ENCODE measurements around the gene CRNKL1. TPM values are rescaled to one million over a fixed set of nuclear protein-coding genes. Genes with fewer than 3 reads are reported as not detected.

Gene CRNKL1
- total RNA-seq, 4 donors from 2014 or later, result 24.9 to 37.7 (median 31.7) TPM

DNA sequence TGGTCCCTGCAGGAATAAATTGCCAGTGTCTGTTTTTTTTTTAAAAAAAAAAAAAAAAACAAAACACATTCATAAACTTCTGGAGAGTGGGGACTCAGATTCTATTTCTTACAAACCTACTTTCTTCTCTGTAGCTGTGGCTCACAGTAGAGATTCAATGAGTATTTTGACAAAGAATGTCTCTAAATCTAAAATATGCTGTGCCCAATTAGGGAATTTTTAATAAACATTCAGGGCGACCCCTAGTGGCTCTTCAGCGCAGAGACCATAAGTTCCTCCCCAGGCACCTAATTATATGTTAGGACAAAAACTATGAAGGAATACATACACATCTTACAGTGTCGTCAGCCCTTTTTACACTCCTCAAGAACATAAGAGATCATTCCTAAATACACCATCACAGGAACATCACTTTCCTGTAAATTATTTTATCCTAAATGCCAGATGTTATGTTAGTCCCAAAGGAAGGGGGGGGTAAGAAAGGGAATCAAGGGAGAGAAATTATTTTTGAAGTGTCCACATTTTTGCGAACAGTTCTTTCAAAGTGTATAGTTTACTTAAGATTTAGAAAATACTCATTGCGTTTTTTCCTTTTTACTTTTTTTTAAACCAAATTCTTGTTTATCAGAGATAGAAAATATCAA is 56.9 kb downstream of the CRNKL1 start:
- H3K4me1 ChIP-seq, result peaks cover 10 to 87% (median 34%) of the 10 kb centered on the region in 3 donors
- peak overlapping the region in 2 of 4 donors; percentile 79 to 82 for H3K27ac ChIP-seq
- no peak overlapping the region for H3K4me3 ChIP-seq
- ATAC-seq, result peak; percentile 37
- no peaks in the 10 kb centered on the region for H3K9me3 ChIP-seq
- 21 to 27% methylated on average over 5 of the region's 5 CpGs for WGBS, 2 donors (ENCODE audit: low coverage in 1 of 2)
- peaks cover 0 to 61% of the 10 kb centered on the region in 2 donors for H3K36me3 ChIP-seq
- H3K27me3 ChIP-seq, result no peaks in the 10 kb centered on the region
- TF ChIP-seq POLR2A (IDR thresholded peaks at IDR 0.05) (no peak), POLR2AphosphoS5 (IDR thresholded peaks at IDR 0.05) (no peak)
- TF ChIP-seq, protein P1, sequence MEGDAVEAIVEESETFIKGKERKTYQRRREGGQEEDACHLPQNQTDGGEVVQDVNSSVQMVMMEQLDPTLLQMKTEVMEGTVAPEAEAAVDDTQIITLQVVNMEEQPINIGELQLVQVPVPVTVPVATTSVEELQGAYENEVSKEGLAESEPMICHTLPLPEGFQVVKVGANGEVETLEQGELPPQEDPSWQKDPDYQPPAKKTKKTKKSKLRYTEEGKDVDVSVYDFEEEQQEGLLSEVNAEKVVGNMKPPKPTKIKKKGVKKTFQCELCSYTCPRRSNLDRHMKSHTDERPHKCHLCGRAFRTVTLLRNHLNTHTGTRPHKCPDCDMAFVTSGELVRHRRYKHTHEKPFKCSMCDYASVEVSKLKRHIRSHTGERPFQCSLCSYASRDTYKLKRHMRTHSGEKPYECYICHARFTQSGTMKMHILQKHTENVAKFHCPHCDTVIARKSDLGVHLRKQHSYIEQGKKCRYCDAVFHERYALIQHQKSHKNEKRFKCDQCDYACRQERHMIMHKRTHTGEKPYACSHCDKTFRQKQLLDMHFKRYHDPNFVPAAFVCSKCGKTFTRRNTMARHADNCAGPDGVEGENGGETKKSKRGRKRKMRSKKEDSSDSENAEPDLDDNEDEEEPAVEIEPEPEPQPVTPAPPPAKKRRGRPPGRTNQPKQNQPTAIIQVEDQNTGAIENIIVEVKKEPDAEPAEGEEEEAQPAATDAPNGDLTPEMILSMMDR (IDR thresholded peaks at IDR 0.05), result peak; percentile 76 to 85 (median 77)

DNA sequence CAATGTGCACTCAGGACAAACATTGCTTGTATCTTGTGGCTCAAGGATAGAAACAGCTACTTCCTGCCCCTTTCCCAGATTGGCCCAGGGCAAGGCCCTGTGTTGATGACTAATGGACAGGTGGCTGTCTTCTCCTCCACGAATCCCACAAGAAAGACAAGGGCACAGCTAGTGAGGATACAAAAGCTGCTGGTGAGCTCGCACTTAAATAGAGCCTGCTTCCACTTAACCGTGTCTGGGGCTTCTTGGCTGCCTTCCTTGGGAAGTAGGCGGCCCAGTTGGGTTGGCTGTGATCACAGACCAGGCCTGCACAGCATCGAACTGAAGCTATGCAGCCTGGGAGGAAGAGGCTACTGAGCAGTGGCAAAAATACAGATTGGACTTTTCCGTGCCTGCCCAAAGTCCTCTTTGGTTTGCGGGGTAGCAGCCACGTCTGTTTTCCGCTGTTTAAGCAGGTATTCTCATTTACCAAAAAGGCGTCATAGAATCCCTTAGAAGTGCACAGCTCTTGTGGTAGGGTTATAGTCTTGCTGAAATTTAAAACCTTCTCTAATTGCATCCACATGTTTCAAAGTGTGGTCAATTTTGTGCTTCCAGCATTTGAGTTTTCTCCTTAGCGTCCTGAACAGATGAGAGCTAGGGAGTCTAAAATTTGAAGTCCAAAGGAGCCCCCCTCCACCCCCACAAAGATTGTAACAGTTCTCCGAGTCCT is 58.2 kb downstream of the CRNKL1 start:
- Histone ChIP-seq H3K36me3 (peaks cover 0 to 55% of the 10 kb centered on the region in 2 donors), H3K4me1 (peaks cover 10 to 84% (median 34%) of the 10 kb centered on the region in 3 donors)
- WGBS, 2 donors (ENCODE audit: low coverage in 1 of 2), result 34 to 74% methylated on average over 6 to 9 of the region's 12 CpGs

DNA sequence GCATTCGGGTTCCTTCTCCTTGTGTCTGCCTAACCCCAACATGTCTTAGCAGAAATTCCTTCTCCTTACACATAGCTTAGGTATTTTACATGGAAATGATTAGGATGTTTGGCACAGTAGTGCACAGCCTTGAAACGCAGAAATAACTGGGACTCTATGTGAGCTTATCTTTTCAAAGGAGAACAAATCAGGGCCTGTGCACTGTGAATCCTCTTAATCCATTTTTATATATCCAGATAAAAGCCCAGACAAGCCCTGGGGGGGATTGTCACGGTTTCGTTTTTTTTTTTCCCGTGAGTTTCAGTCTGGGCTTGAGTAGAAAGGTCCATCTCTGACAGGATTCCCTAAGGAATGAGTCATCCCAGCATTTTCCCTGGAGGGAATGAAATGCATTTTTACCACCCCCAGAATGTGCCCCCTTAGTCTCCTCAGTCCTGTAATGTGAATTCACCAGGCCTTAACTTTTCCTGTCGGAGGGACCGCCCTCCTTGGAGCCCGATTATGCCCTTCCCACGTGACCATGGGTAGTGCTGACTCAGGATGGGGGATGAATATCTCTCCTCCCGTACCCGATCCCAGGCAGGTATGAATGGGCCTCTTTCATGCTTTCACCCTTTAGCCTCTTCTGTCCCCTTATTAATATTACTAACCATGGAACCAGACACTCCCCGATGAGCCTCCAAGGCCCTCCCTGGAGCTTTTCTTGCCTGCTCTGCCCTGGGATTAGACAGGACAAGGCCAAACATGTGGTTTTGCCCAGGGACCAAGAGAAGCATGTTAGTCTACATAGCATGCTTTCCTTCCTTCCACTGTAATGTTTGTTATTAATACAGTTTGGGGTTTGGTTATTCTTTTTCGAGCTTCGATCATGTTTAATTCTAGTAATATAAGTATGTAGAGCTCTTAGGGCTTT is 59.0 kb downstream of the CRNKL1 start:
- Histone ChIP-seq H3K27me3 (no peaks in the 10 kb centered on the region), H3K4me3 (peak overlapping the region; percentile 3 to 18), H3K4me1 (peaks cover 10 to 87% (median 34%) of the 10 kb centered on the region in 3 donors), H3K27ac (peak overlapping the region; percentile 74 to 82 (median 80)), H3K9me3 (no peaks in the 10 kb centered on the region), H3K36me3 (peaks cover 0 to 47% of the 10 kb centered on the region in 2 donors)
- TF ChIP-seq POLR2AphosphoS5 (IDR thresholded peaks at IDR 0.05), result peak; percentile 41
- TF ChIP-seq, protein P1 (IDR thresholded peaks at IDR 0.05), result no peak
- 28 to 32% methylated on average over 12 to 14 of the region's 14 CpGs for WGBS, 2 donors (ENCODE audit: low coverage in 1 of 2)
- ATAC-seq, result peak; percentile 59

More for the DNA sequence above, 58.2 kb downstream of the CRNKL1 start:
- Histone ChIP-seq H3K4me3 (no peak overlapping the region), H3K9me3 (no peaks in the 10 kb centered on the region), H3K27ac (peak overlapping the region; percentile 74 to 82 (median 80)), H3K27me3 (no peaks in the 10 kb centered on the region)
- TF ChIP-seq EP300 (IDR thresholded peaks at IDR 0.05) (no peak), POLR2A (IDR thresholded peaks at IDR 0.05) (no peak)
- TF ChIP-seq, protein P1 (IDR thresholded peaks at IDR 0.05), result no peak
- peak; percentile 35 for ATAC-seq

DNA sequence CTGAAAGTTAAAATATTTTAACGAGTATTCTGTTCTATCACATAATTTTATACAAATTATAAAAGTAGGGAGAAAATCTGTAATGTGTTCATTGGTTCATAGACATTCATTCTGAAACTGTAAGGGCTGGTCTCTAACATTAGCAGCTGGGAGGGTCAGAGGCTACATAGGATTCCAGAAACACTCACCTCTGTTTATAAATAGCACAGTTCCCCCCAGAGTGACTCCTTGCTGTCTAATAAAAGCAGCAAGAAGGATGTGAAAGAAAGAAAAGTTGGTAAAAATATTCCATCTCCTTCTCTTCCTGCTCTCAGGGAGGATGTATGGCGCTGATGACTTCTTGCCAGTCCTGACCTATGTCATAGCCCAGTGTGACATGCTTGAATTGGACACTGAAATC is 60.4 kb downstream of the CRNKL1 start:
- H3K9me3 ChIP-seq, result no peaks in the 10 kb centered on the region
- peaks cover 11 to 89% (median 34%) of the 10 kb centered on the region in 3 donors for H3K4me1 ChIP-seq
- H3K27ac ChIP-seq, result peak overlapping the region in 1 of 4 donors; percentile 29
- 50 to 76% methylated on average over 1 to 2 of the region's 2 CpGs for WGBS, 2 donors (ENCODE audit: low coverage in 1 of 2)
- no peak overlapping the region for H3K4me3 ChIP-seq
- no peaks in the 10 kb centered on the region for H3K27me3 ChIP-seq
- ATAC-seq, result no peak
- H3K36me3 ChIP-seq, result peaks cover 0 to 33% of the 10 kb centered on the region in 2 donors
- TF ChIP-seq POLR2A (IDR thresholded peaks at IDR 0.05) (no peak), EP300 (IDR thresholded peaks at IDR 0.05) (no peak), POLR2AphosphoS5 (IDR thresholded peaks at IDR 0.05) (no peak)
- TF ChIP-seq, protein P1 (IDR thresholded peaks at IDR 0.05), result no peak
